Urinary bladder (tissue), 4 donors: ENCODE results near the gene MECR. TPM values are rescaled to one million over a fixed set of nuclear protein-coding genes. Genes with fewer than 3 reads are reported as not detected.
A peak's percentile ranks its signal among the peaks of the same experiment; 100 is the strongest.

Source experiments
- DNase-seq: peaks from one replicate; pipeline ENCODE4 v3.0.0-alpha.2; 2015; ENCODE audit errors: extremely low spot score
- H3K27ac ChIP-seq: one replicate; pipeline ENCODE4 v1.5.1; 2013; ENCODE audit warnings: low read depth, mild to moderate bottlenecking, moderate library complexity
- H3K36me3 ChIP-seq: one replicate; pipeline ENCODE4 v1.6.1; 2013; ENCODE audit warnings: mild to moderate bottlenecking, moderate library complexity; ENCODE audit not compliant: insufficient read depth
- H3K4me1 ChIP-seq: one replicate; pipeline ENCODE4 v1.6.1; 2013; ENCODE audit warnings: mild to moderate bottlenecking, moderate library complexity; ENCODE audit not compliant: insufficient read depth
- H3K4me3 ChIP-seq: one replicate; pipeline ENCODE4 v1.5.1; 2013; ENCODE audit warnings: low read depth, low read length
- WGBS: extraction: QIAGEN DNeasy Blood & Tissue Kit; methylation state at CpG from one replicate; pipeline ENCODE4 v1.1.7; 2013; 5-methylcytosine and 5-hydroxymethylcytosine counted together
- polyA plus RNA-seq: library from polyadenylated mRNA; stranded (reverse); fragments of 200-250 nt; gene quantifications from one replicate; pipeline ENCODE4 v1.2.3, GENCODE V29; 2013
- total RNA-seq: library from RNA; depleted of rRNA; stranded (reverse); fragments of >200 nt; gene quantifications from one replicate; pipeline ENCODE4 v1.2.3, GENCODE V29; 2014
- donor health status: healthy with polysubstance abuse.
- donor health status: healthy.

MECR gene
- total and polyA plus RNA-seq, 2 donors, result 17.0 to 17.6 TPM

- DNase-seq, result no peak
- 96% methylated on average over 2 of the region's 2 CpGs for WGBS
- H3K4me1 ChIP-seq, result no peaks in the 10 kb centered on the region
- H3K4me3 ChIP-seq, result no peak overlapping the region
- no peak overlapping the region for H3K27ac ChIP-seq
- H3K36me3 ChIP-seq, result no peaks in the 10 kb centered on the region
Measured at GRCh38 chr1:29217633-29218032, 13.1 kb downstream of the MECR start.

- H3K4me3 ChIP-seq, result no peak overlapping the region
- no peaks in the 10 kb centered on the region for H3K36me3 ChIP-seq
- DNase-seq, result no peak
- 92% methylated on average over 5 of the region's 5 CpGs for WGBS
- H3K4me1 ChIP-seq, result no peaks in the 10 kb centered on the region
- no peak overlapping the region for H3K27ac ChIP-seq
Measured at GRCh38 chr1:29213055-29213454, 17.7 kb downstream of the MECR start.

GRCh38 chr1:29211086-29212030 is 19.4 kb downstream of the MECR start:
- Histone ChIP-seq H3K36me3 (peaks cover 2% of the 10 kb centered on the region), H3K4me3 (no peak overlapping the region), H3K4me1 (no peaks in the 10 kb centered on the region), H3K27ac (no peak overlapping the region)
- DNase-seq, result no peak
- WGBS, result 82% methylated on average over 12 of the region's 12 CpGs

GRCh38 chr1:29210278-29211085 is 20.3 kb downstream of the MECR start:
- WGBS, result 66% methylated on average over 7 of the region's 7 CpGs

GRCh38 chr1:29209173-29209572 is 21.6 kb downstream of the MECR start:
- H3K4me3 ChIP-seq, result no peak overlapping the region
- H3K27ac ChIP-seq, result no peak overlapping the region
- DNase-seq, result no peak
- H3K36me3 ChIP-seq, result peaks cover 4% of the 10 kb centered on the region
- no peaks in the 10 kb centered on the region for H3K4me1 ChIP-seq
- WGBS, result 65% methylated on average over 5 of the region's 5 CpGs

More at GRCh38 chr1:29210278-29211085, 20.3 kb downstream of the MECR start:
- Histone ChIP-seq H3K4me3 (no peak overlapping the region), H3K36me3 (peaks cover 4% of the 10 kb centered on the region), H3K4me1 (no peaks in the 10 kb centered on the region), H3K27ac (no peak overlapping the region)
- DNase-seq, result no peak

GRCh38 chr1:29208442-29208841 is 22.3 kb downstream of the MECR start:
- Histone ChIP-seq H3K4me3 (no peak overlapping the region), H3K27ac (no peak overlapping the region), H3K36me3 (peaks cover 4% of the 10 kb centered on the region), H3K4me1 (no peaks in the 10 kb centered on the region)
- 78% methylated on average over 4 of the region's 4 CpGs for WGBS
- no peak for DNase-seq

- peak overlapping the region; percentile 19 for H3K27ac ChIP-seq
- peaks cover 4% of the 10 kb centered on the region for H3K36me3 ChIP-seq
- 20% methylated on average over 14 of the region's 14 CpGs for WGBS
- H3K4me1 ChIP-seq, result no peaks in the 10 kb centered on the region
- no peak overlapping the region for H3K4me3 ChIP-seq
- DNase-seq, result peak; percentile 95
Measured at GRCh38 chr1:29202584-29203340, 28.0 kb downstream of the MECR start.

GRCh38 chr1:29202053-29202452 is 28.7 kb downstream of the MECR start:
- H3K4me1 ChIP-seq, result no peaks in the 10 kb centered on the region
- H3K27ac ChIP-seq, result peak overlapping the region; percentile 19
- peaks cover 4% of the 10 kb centered on the region for H3K36me3 ChIP-seq
- 29% methylated on average over 1 of the region's 1 CpG for WGBS
- H3K4me3 ChIP-seq, result no peak overlapping the region
- no peak for DNase-seq

- 83% methylated on average over 6 of the region's 6 CpGs for WGBS
- Histone ChIP-seq H3K36me3 (peaks cover 4% of the 10 kb centered on the region), H3K4me3 (no peak overlapping the region), H3K27ac (no peak overlapping the region), H3K4me1 (no peaks in the 10 kb centered on the region)
- no peak for DNase-seq
Measured at GRCh38 chr1:29201595-29202051, 29.1 kb downstream of the MECR start.

- H3K27ac ChIP-seq, result no peak overlapping the region
- 63% methylated on average over 5 of the region's 5 CpGs for WGBS
- H3K4me1 ChIP-seq, result no peaks in the 10 kb centered on the region
- no peak for DNase-seq
- H3K36me3 ChIP-seq, result no peaks in the 10 kb centered on the region
- no peak overlapping the region for H3K4me3 ChIP-seq
Measured at GRCh38 chr1:29200906-29201594, 29.7 kb downstream of the MECR start.

- H3K36me3 ChIP-seq, result no peaks in the 10 kb centered on the region
- no peak for DNase-seq
- 95% methylated on average over 12 of the region's 12 CpGs for WGBS
- H3K27ac ChIP-seq, result no peak overlapping the region
- H3K4me3 ChIP-seq, result no peak overlapping the region
- H3K4me1 ChIP-seq, result no peaks in the 10 kb centered on the region
Measured at GRCh38 chr1:29197993-29198392, 32.7 kb downstream of the MECR start.

- Histone ChIP-seq H3K27ac (no peak overlapping the region), H3K4me1 (no peaks in the 10 kb centered on the region), H3K36me3 (no peaks in the 10 kb centered on the region), H3K4me3 (no peak overlapping the region)
- 85% methylated on average over 2 of the region's 2 CpGs for WGBS
- no peak for DNase-seq
Measured at GRCh38 chr1:29197590-29197924, 33.2 kb downstream of the MECR start.
